ENCODE data around the gene CXCL6.

Gene CXCL6

GRCh38 chr4:73821325-73821724 lies 15.2 kb upstream of the CXCL6 start:
- FAIRE-seq: no peak
- TF ChIP-seq POLR2A (IDR thresholded peaks at IDR 0.05; ENCODE audit: low read depth, low read length): no peak
- no peak for TF ChIP-seq POLR2AphosphoS5 (IDR thresholded peaks at IDR 0.05; ENCODE audit: low read depth, low read length)
- TF ChIP-seq TAF1 (IDR thresholded peaks at IDR 0.05; ENCODE audit: borderline replicate concordance, low read depth, low read length): no peak
- no peak for DNase-seq (ENCODE audit: insufficient read length)

- FAIRE-seq: no peak
- TF ChIP-seq POLR2AphosphoS5 (IDR thresholded peaks at IDR 0.05; ENCODE audit: low read depth, low read length) (no peak), TAF1 (IDR thresholded peaks at IDR 0.05; ENCODE audit: borderline replicate concordance, low read depth, low read length) (no peak), POLR2A (IDR thresholded peaks at IDR 0.05; ENCODE audit: low read depth, low read length) (no peak)
Measured at GRCh38 chr4:73822389-73822788, 14.1 kb upstream of the CXCL6 start.

GRCh38 chr4:73822812-73823504 lies 13.5 kb upstream of the CXCL6 start:
- FAIRE-seq: no peak

More at GRCh38 chr4:73822389-73822788, 14.1 kb upstream of the CXCL6 start:
- no peak for DNase-seq (ENCODE audit: insufficient read length)

GRCh38 chr4:73823760-73824159 lies 12.7 kb upstream of the CXCL6 start:
- no peak for DNase-seq (ENCODE audit: insufficient read length)
- FAIRE-seq: no peak
- TF ChIP-seq TAF1 (IDR thresholded peaks at IDR 0.05; ENCODE audit: borderline replicate concordance, low read depth, low read length) (no peak), POLR2A (IDR thresholded peaks at IDR 0.05; ENCODE audit: low read depth, low read length) (no peak), POLR2AphosphoS5 (IDR thresholded peaks at IDR 0.05; ENCODE audit: low read depth, low read length) (no peak)

More at GRCh38 chr4:73822812-73823504, 13.5 kb upstream of the CXCL6 start:
- DNase-seq (ENCODE audit: insufficient read length): no peak
- TF ChIP-seq TAF1 (IDR thresholded peaks at IDR 0.05; ENCODE audit: borderline replicate concordance, low read depth, low read length) (no peak), POLR2AphosphoS5 (IDR thresholded peaks at IDR 0.05; ENCODE audit: low read depth, low read length) (no peak), POLR2A (IDR thresholded peaks at IDR 0.05; ENCODE audit: low read depth, low read length) (no peak)

- no peak for TF ChIP-seq POLR2A (IDR thresholded peaks at IDR 0.05; ENCODE audit: low read depth, low read length)
- no peak for TF ChIP-seq TAF1 (IDR thresholded peaks at IDR 0.05; ENCODE audit: borderline replicate concordance, low read depth, low read length)
- no peak for TF ChIP-seq POLR2AphosphoS5 (IDR thresholded peaks at IDR 0.05; ENCODE audit: low read depth, low read length)
- FAIRE-seq: no peak
Measured at GRCh38 chr4:73828956-73829355, 7.5 kb upstream of the CXCL6 start.

GRCh38 chr4:73831569-73831968 lies 4.9 kb upstream of the CXCL6 start:
- DNase-seq (ENCODE audit: insufficient read length) (no peak), FAIRE-seq (no peak)

More at GRCh38 chr4:73828956-73829355, 7.5 kb upstream of the CXCL6 start:
- no peak for DNase-seq (ENCODE audit: insufficient read length)

GRCh38 chr4:73832651-73833237 lies 3.7 kb upstream of the CXCL6 start:
- FAIRE-seq: no peak
- no peak for DNase-seq (ENCODE audit: insufficient read length)
- TF ChIP-seq TAF1 (IDR thresholded peaks at IDR 0.05; ENCODE audit: borderline replicate concordance, low read depth, low read length): no peak
- TF ChIP-seq POLR2AphosphoS5 (IDR thresholded peaks at IDR 0.05; ENCODE audit: low read depth, low read length): no peak
- no peak for TF ChIP-seq POLR2A (IDR thresholded peaks at IDR 0.05; ENCODE audit: low read depth, low read length)

More at GRCh38 chr4:73831569-73831968, 4.9 kb upstream of the CXCL6 start:
- TF ChIP-seq POLR2AphosphoS5 (IDR thresholded peaks at IDR 0.05; ENCODE audit: low read depth, low read length) (no peak), POLR2A (IDR thresholded peaks at IDR 0.05; ENCODE audit: low read depth, low read length) (no peak), TAF1 (IDR thresholded peaks at IDR 0.05; ENCODE audit: borderline replicate concordance, low read depth, low read length) (no peak)

- no peak for TF ChIP-seq TAF1 (IDR thresholded peaks at IDR 0.05; ENCODE audit: borderline replicate concordance, low read depth, low read length)
- DNase-seq (ENCODE audit: insufficient read length) (no peak), FAIRE-seq (no peak)
Measured at GRCh38 chr4:73839071-73839470, 2.6 kb downstream of the CXCL6 start.

GRCh38 chr4:73839715-73840114 lies 3.2 kb downstream of the CXCL6 start:
- FAIRE-seq (no peak), DNase-seq (ENCODE audit: insufficient read length) (no peak)
- TF ChIP-seq POLR2A (IDR thresholded peaks at IDR 0.05; ENCODE audit: low read depth, low read length): no peak
- no peak for TF ChIP-seq TAF1 (IDR thresholded peaks at IDR 0.05; ENCODE audit: borderline replicate concordance, low read depth, low read length)
- TF ChIP-seq POLR2AphosphoS5 (IDR thresholded peaks at IDR 0.05; ENCODE audit: low read depth, low read length): no peak

- TF ChIP-seq POLR2AphosphoS5 (IDR thresholded peaks at IDR 0.05; ENCODE audit: low read depth, low read length): no peak
- TF ChIP-seq TAF1 (IDR thresholded peaks at IDR 0.05; ENCODE audit: borderline replicate concordance, low read depth, low read length): no peak
- no peak for FAIRE-seq
- DNase-seq (ENCODE audit: insufficient read length): no peak
Measured at GRCh38 chr4:73841243-73841925, 4.9 kb downstream of the CXCL6 start.

- no peak for DNase-seq (ENCODE audit: insufficient read length)
- TF ChIP-seq POLR2A (IDR thresholded peaks at IDR 0.05; ENCODE audit: low read depth, low read length) (no peak), TAF1 (IDR thresholded peaks at IDR 0.05; ENCODE audit: borderline replicate concordance, low read depth, low read length) (no peak), POLR2AphosphoS5 (IDR thresholded peaks at IDR 0.05; ENCODE audit: low read depth, low read length) (no peak)
- no peak for FAIRE-seq
Measured at GRCh38 chr4:73842696-73843095, 6.2 kb downstream of the CXCL6 start.

- no peak for FAIRE-seq
- TF ChIP-seq POLR2AphosphoS5 (IDR thresholded peaks at IDR 0.05; ENCODE audit: low read depth, low read length) (no peak), TAF1 (IDR thresholded peaks at IDR 0.05; ENCODE audit: borderline replicate concordance, low read depth, low read length) (no peak), POLR2A (IDR thresholded peaks at IDR 0.05; ENCODE audit: low read depth, low read length) (no peak)
Measured at GRCh38 chr4:73843369-73843768, 6.9 kb downstream of the CXCL6 start.

More at GRCh38 chr4:73843369-73843768, 6.9 kb downstream of the CXCL6 start:
- no peak for DNase-seq (ENCODE audit: insufficient read length)
